ENCODE data around the gene BMP6.

BMP6 gene

DNA sequence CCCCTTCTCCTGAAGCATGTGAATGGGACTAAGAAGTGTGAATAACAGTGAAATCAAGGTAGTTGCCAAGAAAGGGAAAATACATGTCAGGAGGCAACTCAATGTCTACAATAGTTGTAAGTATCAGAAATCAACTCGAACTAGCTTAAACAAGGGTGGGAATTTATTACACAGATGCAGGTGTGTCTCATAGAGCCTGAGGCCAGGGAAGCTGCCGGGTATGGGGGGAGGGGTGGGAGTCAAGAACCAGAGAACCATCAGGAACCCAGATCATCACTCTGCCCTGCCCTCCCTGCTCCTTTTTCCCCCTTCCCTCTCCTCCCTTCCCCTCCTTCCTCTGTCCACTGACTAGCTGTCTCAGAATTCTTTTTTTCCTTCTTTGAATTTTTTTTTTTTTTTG, 34.9 kb upstream of the BMP6 start:
- no peak overlapping the region for H3K9ac ChIP-seq (ENCODE audit: low read length)
- no peak overlapping the region for H4K8ac ChIP-seq (ENCODE audit: low read length)
- H2BK15ac ChIP-seq (ENCODE audit: low read depth, poor library complexity, severe bottlenecking) = no peak overlapping the region
- H3K9me3 ChIP-seq (ENCODE audit: control insufficient read depth, low read length) = no peaks in the 10 kb centered on the region
- H3K4me1 ChIP-seq (ENCODE audit: control insufficient read depth, insufficient read depth, low read depth, low read length) = peaks cover 8% of the 10 kb centered on the region
- no peaks in the 10 kb centered on the region for H3K79me1 ChIP-seq (replicated peaks; ENCODE audit: low read length, poor library complexity, severe bottlenecking)
- H2AFZ ChIP-seq (ENCODE audit: low read depth, low read length) = no peak overlapping the region
- H2BK120ac ChIP-seq (ENCODE audit: low read depth, low read length) = no peak overlapping the region
- H3K23ac ChIP-seq (ENCODE audit: low read length in 2 of 2) = no peak overlapping the region
- no peak overlapping the region for H3K4me3 ChIP-seq (ENCODE audit: insufficient read depth in 1 of 2, low read depth in 1 of 2, low read length in 2 of 2)
- no peak overlapping the region for H3K4me2 ChIP-seq (ENCODE audit: low read length, poor library complexity, severe bottlenecking)
- no peak overlapping the region for H4K91ac ChIP-seq (ENCODE audit: low read length)
- no peaks in the 10 kb centered on the region for H3K27me3 ChIP-seq (ENCODE audit: control insufficient read depth in 1 of 2, insufficient read depth in 1 of 2, low read length in 2 of 2)
- no peak overlapping the region for H3K14ac ChIP-seq (ENCODE audit: low read length in 2 of 2)
- no peak overlapping the region for H2AK5ac ChIP-seq (ENCODE audit: low read length, severe bottlenecking)
- WGBS = 69% methylated on average over 1 of the region's 2 CpGs
- H3K18ac ChIP-seq (ENCODE audit: low read depth in 1 of 2, low read length in 2 of 2) = no peak overlapping the region
- no peaks in the 10 kb centered on the region for H3K36me3 ChIP-seq (ENCODE audit: control insufficient read depth in 1 of 2, insufficient read depth in 2 of 2, low read depth in 1 of 2, low read length in 2 of 2)
- no peak overlapping the region for H3K4ac ChIP-seq (ENCODE audit: low read depth in 1 of 2, low read length in 2 of 2)
- no peak overlapping the region for H2BK5ac ChIP-seq (ENCODE audit: low read depth, low read length, poor library complexity, severe bottlenecking)
- DNase-seq = no peak
- H3K27ac ChIP-seq (ENCODE audit: low read length, poor library complexity, severe bottlenecking) = no peak overlapping the region
- H2BK12ac ChIP-seq (ENCODE audit: low read length in 2 of 2) = no peak overlapping the region

DNA sequence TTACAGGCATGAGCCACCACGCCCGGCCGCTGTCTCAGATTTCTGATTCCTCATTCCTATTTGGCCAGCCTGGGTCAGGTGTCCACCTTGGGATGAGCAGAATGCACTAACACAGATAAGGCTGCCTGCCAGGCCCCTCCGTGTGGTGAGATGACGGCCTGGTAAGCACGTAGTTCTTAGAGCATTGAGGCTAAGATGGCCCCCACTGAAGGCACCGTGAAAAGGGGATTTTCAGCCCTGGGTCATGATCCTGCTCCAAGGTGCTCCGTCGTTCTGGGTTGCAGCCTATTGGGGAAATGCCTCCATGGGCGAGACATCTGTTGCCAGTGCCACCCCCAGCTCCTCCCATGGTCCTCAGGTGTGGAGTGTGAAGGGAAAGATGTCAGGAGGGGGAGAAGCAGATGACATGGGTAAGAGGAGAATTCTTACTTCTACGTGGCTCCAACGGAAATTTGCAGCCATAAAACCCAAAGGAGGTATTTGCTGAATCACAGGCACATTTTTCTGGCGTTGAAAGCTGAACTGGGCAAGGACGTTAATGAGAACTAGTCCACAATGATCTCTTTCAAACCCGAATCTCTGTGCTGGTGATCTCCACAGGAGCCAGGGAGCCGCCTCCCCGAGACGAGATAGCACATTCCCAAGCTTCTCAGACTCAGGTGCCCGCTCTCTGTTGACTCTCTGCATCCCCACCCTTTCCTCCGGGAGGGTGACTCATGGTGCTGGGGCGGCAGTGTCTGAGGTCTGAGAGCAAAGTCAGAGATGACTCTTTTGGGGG, 34.0 kb upstream of the BMP6 start:
- no peaks in the 10 kb centered on the region for H3K27me3 ChIP-seq (ENCODE audit: control insufficient read depth in 1 of 2, insufficient read depth in 1 of 2, low read length in 2 of 2)
- WGBS = 69% methylated on average over 21 of the region's 21 CpGs
- H4K91ac ChIP-seq (ENCODE audit: low read length) = no peak overlapping the region
- H3K4me2 ChIP-seq (ENCODE audit: low read length, poor library complexity, severe bottlenecking) = peak overlapping the region; percentile 44
- no peak overlapping the region for H3K4ac ChIP-seq (ENCODE audit: low read depth in 1 of 2, low read length in 2 of 2)
- peak overlapping the region; percentile 50 for H3K9ac ChIP-seq (ENCODE audit: low read length)
- H2BK15ac ChIP-seq (ENCODE audit: low read depth, poor library complexity, severe bottlenecking) = no peak overlapping the region
- no peak overlapping the region for H3K14ac ChIP-seq (ENCODE audit: low read length in 2 of 2)
- peak; percentile 34 for DNase-seq
- peak overlapping the region in 1 of 2 experiments; percentile 28 for H3K18ac ChIP-seq (ENCODE audit: low read depth in 1 of 2, low read length in 2 of 2)
- peak overlapping the region; percentile 57 for H4K8ac ChIP-seq (ENCODE audit: low read length)
- H3K79me1 ChIP-seq (replicated peaks; ENCODE audit: low read length, poor library complexity, severe bottlenecking) = no peaks in the 10 kb centered on the region
- no peak overlapping the region for H2AK5ac ChIP-seq (ENCODE audit: low read length, severe bottlenecking)
- H3K27ac ChIP-seq (ENCODE audit: low read length, poor library complexity, severe bottlenecking) = no peak overlapping the region
- H3K23ac ChIP-seq (ENCODE audit: low read length in 2 of 2) = no peak overlapping the region
- H2AFZ ChIP-seq (ENCODE audit: low read depth, low read length) = no peak overlapping the region
- H2BK5ac ChIP-seq (ENCODE audit: low read depth, low read length, poor library complexity, severe bottlenecking) = no peak overlapping the region
- H2BK12ac ChIP-seq (ENCODE audit: low read length in 2 of 2) = peak overlapping the region in 1 of 2 experiments; percentile 49
- no peak overlapping the region for H2BK120ac ChIP-seq (ENCODE audit: low read depth, low read length)
- no peaks in the 10 kb centered on the region for H3K9me3 ChIP-seq (ENCODE audit: control insufficient read depth, low read length)
- peak overlapping the region in 1 of 2 experiments; percentile 69 for H3K4me3 ChIP-seq (ENCODE audit: insufficient read depth in 1 of 2, low read depth in 1 of 2, low read length in 2 of 2)
- H3K36me3 ChIP-seq (ENCODE audit: control insufficient read depth in 1 of 2, insufficient read depth in 2 of 2, low read depth in 1 of 2, low read length in 2 of 2) = no peaks in the 10 kb centered on the region
- H3K4me1 ChIP-seq (ENCODE audit: control insufficient read depth, insufficient read depth, low read depth, low read length) = peaks cover 8% of the 10 kb centered on the region

DNA sequence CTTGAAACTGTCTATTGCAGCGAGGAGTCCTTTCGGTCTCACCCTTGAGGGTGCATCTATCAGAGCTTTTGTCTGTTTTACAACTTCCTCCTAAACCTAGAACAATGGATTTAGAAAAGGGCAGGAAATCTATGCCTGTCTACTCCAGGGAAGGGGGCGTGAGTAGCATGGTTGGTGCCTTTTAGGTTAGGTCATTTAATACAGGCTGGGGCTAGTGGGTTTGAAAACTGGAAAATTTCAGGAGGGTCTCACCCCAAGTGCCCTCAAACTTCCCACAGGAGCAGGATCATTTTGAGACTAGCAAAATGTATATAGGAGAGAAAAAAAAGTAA, 33.5 kb upstream of the BMP6 start:
- no peak overlapping the region for H3K4ac ChIP-seq (ENCODE audit: low read depth in 1 of 2, low read length in 2 of 2)
- H4K8ac ChIP-seq (ENCODE audit: low read length) = peak overlapping the region; percentile 57
- peak overlapping the region; percentile 44 for H3K4me2 ChIP-seq (ENCODE audit: low read length, poor library complexity, severe bottlenecking)
- H3K14ac ChIP-seq (ENCODE audit: low read length in 2 of 2) = no peak overlapping the region
- H2AFZ ChIP-seq (ENCODE audit: low read depth, low read length) = no peak overlapping the region
- 91% methylated on average over 1 of the region's 3 CpGs for WGBS
- no peak overlapping the region for H3K18ac ChIP-seq (ENCODE audit: low read depth in 1 of 2, low read length in 2 of 2)
- no peak overlapping the region for H2BK5ac ChIP-seq (ENCODE audit: low read depth, low read length, poor library complexity, severe bottlenecking)
- H3K4me3 ChIP-seq (ENCODE audit: insufficient read depth in 1 of 2, low read depth in 1 of 2, low read length in 2 of 2) = peak overlapping the region in 1 of 2 experiments; percentile 69
- peak overlapping the region; percentile 50 for H3K9ac ChIP-seq (ENCODE audit: low read length)
- H2AK5ac ChIP-seq (ENCODE audit: low read length, severe bottlenecking) = no peak overlapping the region
- no peak for DNase-seq
- H2BK12ac ChIP-seq (ENCODE audit: low read length in 2 of 2) = no peak overlapping the region
- no peak overlapping the region for H4K91ac ChIP-seq (ENCODE audit: low read length)
- no peak overlapping the region for H3K27ac ChIP-seq (ENCODE audit: low read length, poor library complexity, severe bottlenecking)
- H2BK120ac ChIP-seq (ENCODE audit: low read depth, low read length) = no peak overlapping the region
- no peak overlapping the region for H2BK15ac ChIP-seq (ENCODE audit: low read depth, poor library complexity, severe bottlenecking)
- no peaks in the 10 kb centered on the region for H3K79me1 ChIP-seq (replicated peaks; ENCODE audit: low read length, poor library complexity, severe bottlenecking)
- H3K27me3 ChIP-seq (ENCODE audit: control insufficient read depth in 1 of 2, insufficient read depth in 1 of 2, low read length in 2 of 2) = no peaks in the 10 kb centered on the region
- no peak overlapping the region for H3K23ac ChIP-seq (ENCODE audit: low read length in 2 of 2)
- H3K36me3 ChIP-seq (ENCODE audit: control insufficient read depth in 1 of 2, insufficient read depth in 2 of 2, low read depth in 1 of 2, low read length in 2 of 2) = no peaks in the 10 kb centered on the region
- no peaks in the 10 kb centered on the region for H3K9me3 ChIP-seq (ENCODE audit: control insufficient read depth, low read length)
- H3K4me1 ChIP-seq (ENCODE audit: control insufficient read depth, insufficient read depth, low read depth, low read length) = peaks cover 8% of the 10 kb centered on the region

DNA sequence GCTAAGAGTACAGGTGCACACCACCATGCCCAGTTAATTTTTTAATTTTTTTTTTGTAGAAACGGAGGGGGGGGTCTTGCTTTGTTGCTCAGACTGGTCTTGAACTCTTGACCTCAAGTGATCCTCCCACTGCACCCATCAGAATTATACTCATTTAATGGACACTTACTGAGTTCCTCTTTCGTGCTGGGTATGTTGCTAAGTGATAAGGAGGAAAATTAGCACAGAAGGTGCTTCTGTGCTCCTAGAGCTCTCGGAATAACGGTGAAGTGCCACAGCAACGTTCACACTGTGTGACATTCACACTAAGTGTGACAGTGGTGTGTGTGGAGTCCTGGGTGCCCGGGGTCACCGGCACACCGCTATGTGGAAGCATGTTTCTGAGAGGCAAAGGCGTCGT, 32.1 kb upstream of the BMP6 start:
- Histone ChIP-seq H2BK15ac (ENCODE audit: low read depth, poor library complexity, severe bottlenecking) (no peak overlapping the region), H3K4me1 (ENCODE audit: control insufficient read depth, insufficient read depth, low read depth, low read length) (peaks cover 8% of the 10 kb centered on the region), H3K79me1 (replicated peaks; ENCODE audit: low read length, poor library complexity, severe bottlenecking) (no peaks in the 10 kb centered on the region), H3K18ac (ENCODE audit: low read depth in 1 of 2, low read length in 2 of 2) (no peak overlapping the region), H3K4ac (ENCODE audit: low read depth in 1 of 2, low read length in 2 of 2) (no peak overlapping the region), H3K36me3 (ENCODE audit: control insufficient read depth in 1 of 2, insufficient read depth in 2 of 2, low read depth in 1 of 2, low read length in 2 of 2) (no peaks in the 10 kb centered on the region), H3K27ac (ENCODE audit: low read length, poor library complexity, severe bottlenecking) (no peak overlapping the region), H2BK5ac (ENCODE audit: low read depth, low read length, poor library complexity, severe bottlenecking) (no peak overlapping the region), H3K9ac (ENCODE audit: low read length) (no peak overlapping the region), H3K9me3 (ENCODE audit: control insufficient read depth, low read length) (no peaks in the 10 kb centered on the region), H3K27me3 (ENCODE audit: control insufficient read depth in 1 of 2, insufficient read depth in 1 of 2, low read length in 2 of 2) (no peaks in the 10 kb centered on the region), H4K8ac (ENCODE audit: low read length) (no peak overlapping the region), H2BK12ac (ENCODE audit: low read length in 2 of 2) (no peak overlapping the region), H2AK5ac (ENCODE audit: low read length, severe bottlenecking) (no peak overlapping the region), H3K14ac (ENCODE audit: low read length in 2 of 2) (no peak overlapping the region), H3K4me2 (ENCODE audit: low read length, poor library complexity, severe bottlenecking) (no peak overlapping the region), H3K4me3 (ENCODE audit: insufficient read depth in 1 of 2, low read depth in 1 of 2, low read length in 2 of 2) (no peak overlapping the region), H2AFZ (ENCODE audit: low read depth, low read length) (no peak overlapping the region), H3K23ac (ENCODE audit: low read length in 2 of 2) (no peak overlapping the region), H2BK120ac (ENCODE audit: low read depth, low read length) (no peak overlapping the region), H4K91ac (ENCODE audit: low read length) (no peak overlapping the region)
- WGBS = 96% methylated on average over 9 of the region's 10 CpGs
- DNase-seq = no peak
